ENCODE results near the gene GBP3.
"Not testable (repeated sequence)": the region's sequence is repeated elsewhere in the genome, so short reads cannot be mapped to it uniquely, and the experiment has no call there.

The GBP3 gene

DNA sequence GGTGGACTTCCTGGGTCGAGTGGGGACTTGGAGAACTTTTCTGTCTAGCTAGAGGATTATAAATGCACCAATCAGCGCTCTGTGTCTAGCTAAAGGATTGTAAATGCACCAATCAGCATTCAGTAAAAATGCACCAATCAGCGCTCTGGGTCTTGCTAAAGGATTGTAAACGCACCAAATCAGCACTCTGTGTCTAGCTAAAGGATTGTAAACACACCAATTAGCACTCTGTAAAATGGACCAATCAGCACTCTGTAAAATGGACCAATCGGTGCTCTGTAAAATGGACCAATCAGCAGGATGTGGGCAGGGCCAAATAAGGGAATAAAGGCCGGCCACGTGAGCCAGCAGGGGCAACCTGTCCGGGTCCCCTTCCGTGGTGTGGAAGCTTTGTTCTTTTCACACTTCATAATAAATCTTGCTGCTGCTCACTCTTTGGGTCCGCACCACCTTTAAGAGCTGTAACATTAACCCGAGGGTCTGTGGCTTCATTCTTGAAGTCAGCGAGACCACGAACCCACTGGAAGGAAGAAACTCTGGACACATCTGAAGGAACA lies 48.0 kb downstream of the GBP3 start:
- DNase-seq: not testable (repeated sequence)

DNA sequence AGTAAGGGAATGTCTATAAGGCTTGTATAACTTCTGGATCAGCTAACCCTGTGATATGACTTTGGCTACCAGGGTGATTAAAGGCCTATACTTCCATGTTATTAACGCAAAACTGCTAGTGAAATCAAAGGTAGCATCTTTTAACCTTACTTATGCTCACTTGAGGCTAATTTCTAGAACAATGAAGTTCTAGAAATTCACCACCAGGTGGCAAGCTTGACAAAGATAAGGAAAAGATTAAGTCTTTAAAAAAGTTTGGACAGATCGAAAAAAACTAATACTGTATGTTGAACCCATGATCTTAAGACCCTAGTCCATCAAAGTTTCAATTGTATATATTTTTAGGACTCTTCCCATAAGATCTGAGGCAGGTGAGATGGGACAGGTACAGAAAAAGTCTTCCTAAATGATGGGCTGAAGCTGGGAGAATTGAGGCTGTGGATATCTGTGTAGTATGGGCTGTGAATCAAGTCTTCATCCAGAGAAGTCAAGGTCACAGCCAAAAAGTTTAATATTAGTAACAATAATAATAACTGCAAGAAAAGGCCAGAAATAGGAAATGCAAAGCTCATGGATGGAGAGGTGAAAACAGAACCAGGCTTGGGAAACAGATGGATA lies 49.0 kb downstream of the GBP3 start:
- no peak for DNase-seq

DNA sequence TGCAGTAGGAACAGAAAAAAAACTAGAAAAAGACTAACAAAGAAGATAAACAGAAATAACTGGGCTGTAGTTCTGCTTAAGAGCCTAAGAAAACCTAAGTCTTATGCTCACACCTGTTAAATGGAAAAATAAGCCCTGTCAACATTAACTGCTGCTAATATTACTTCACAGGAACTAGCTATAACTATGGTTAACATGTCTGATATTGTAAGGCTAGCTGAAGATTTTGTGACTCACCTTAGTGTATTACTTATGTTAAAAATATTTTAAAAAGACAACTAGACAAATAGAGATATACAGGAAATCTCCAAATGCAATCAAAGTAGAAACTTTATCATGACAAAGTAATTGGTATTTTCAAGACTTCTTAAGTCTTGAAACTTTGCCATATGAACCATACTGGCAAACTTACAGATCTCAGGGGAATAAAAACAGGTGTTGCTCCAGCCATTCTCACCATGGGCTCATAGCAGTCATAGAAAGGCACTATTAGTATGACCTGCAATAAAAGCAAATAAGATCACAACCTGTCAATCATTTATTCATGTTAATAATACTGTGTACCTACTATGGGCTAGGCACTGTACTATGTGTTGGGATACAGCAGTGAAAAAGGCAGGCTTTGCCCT lies 60.9 kb downstream of the GBP3 start:
- no peak for DNase-seq

DNA sequence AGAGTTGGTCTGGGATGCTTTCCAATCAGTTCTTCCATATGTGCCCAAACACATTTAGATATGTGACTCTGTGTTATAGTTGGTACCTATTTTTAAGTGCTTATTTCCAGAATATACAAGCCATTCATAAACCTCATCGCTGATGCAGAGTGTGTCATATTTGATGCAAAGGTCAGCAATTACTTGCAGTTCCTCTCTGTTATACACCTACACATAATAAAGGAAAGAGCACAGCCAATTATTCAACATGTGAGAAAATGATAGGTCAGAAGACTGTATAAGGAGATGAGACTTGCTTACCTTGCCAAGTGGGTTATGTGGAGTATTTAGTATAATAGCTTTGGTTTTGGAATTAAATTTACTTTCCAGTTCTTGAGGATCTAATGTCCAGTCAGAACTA lies 61.6 kb downstream of the GBP3 start:
- DNase-seq: no peak

Measured in cerebellar nuclear complex (tissue), 1 donor.